Ishikawa (cell line): ENCODE measurements around the gene CELF2.

Source experiments
- CEBPB ChIP-seq: IDR thresholded peaks from 2 replicates; pipeline ENCODE4 v1.6.1; 2012
- CREB1 ChIP-seq: IDR thresholded peaks from 2 replicates; pipeline ENCODE4 v1.6.1; 2012; ENCODE audit warnings: low read depth
- EGR1 ChIP-seq: IDR thresholded peaks from 2 replicates; pipeline ENCODE4 v1.6.1; 2012
- EP300 ChIP-seq: IDR thresholded peaks from 2 replicates; pipeline ENCODE4 v1.6.1; 2012; ENCODE audit warnings: borderline replicate concordance
- FOXM1 ChIP-seq: IDR thresholded peaks from 2 replicates; pipeline ENCODE4 v1.6.1; 2012; ENCODE audit warnings: low read depth, borderline replicate concordance
- MAX ChIP-seq: IDR thresholded peaks from 2 replicates; pipeline ENCODE4 v1.6.1; 2012
- NFIC ChIP-seq: IDR thresholded peaks from 2 replicates; pipeline ENCODE4 v1.6.1; 2012
- RAD21 ChIP-seq: IDR thresholded peaks from 2 replicates; pipeline ENCODE4 v1.6.1; 2012; ENCODE audit warnings: low read depth
- REST ChIP-seq: IDR thresholded peaks from 2 replicates; pipeline ENCODE4 v1.6.1; 2012; ENCODE audit warnings: low read depth, mild to moderate bottlenecking
- TAF1 ChIP-seq: IDR thresholded peaks from 2 replicates; pipeline ENCODE4 v1.6.1; 2012; ENCODE audit warnings: low read depth, mild to moderate bottlenecking
- TCF12 ChIP-seq: IDR thresholded peaks from 2 replicates; pipeline ENCODE4 v1.6.1; 2012; ENCODE audit warnings: low read depth
- TEAD4 ChIP-seq: IDR thresholded peaks from 2 replicates; pipeline ENCODE4 v1.6.1; 2012
- USF1 ChIP-seq: IDR thresholded peaks from 2 replicates; pipeline ENCODE4 v1.6.1; 2012
- YY1 ChIP-seq: IDR thresholded peaks from 2 replicates; pipeline ENCODE4 v1.6.1; 2012; ENCODE audit warnings: low read depth
- ZBTB7A ChIP-seq: IDR thresholded peaks from 2 replicates; pipeline ENCODE4 v1.6.1; 2012; ENCODE audit warnings: low read depth

Gene CELF2

GRCh38 chr10:11204351-11204942, 186.8 kb downstream of the CELF2 start:
- TF ChIP-seq FOXM1, result no peak
- no peak for TF ChIP-seq ZBTB7A
- no peak for TF ChIP-seq USF1
- no peak for TF ChIP-seq TEAD4
- no peak for TF ChIP-seq CREB1
- TF ChIP-seq EGR1, result no peak
- TF ChIP-seq MAX, result no peak
- no peak for TF ChIP-seq TCF12
- no peak for TF ChIP-seq TAF1
- no peak for TF ChIP-seq YY1
- TF ChIP-seq NFIC, result no peak
- TF ChIP-seq CEBPB, result no peak
- no peak for TF ChIP-seq RAD21
- TF ChIP-seq EP300, result no peak
- TF ChIP-seq REST, result no peak

- TF ChIP-seq FOXM1 (no peak), CEBPB (no peak)
Observed at GRCh38 chr10:11205030-11205772, 187.5 kb downstream of the CELF2 start.

- no peak for TF ChIP-seq CREB1
- no peak for TF ChIP-seq YY1
- no peak for TF ChIP-seq RAD21
Observed at GRCh38 chr10:11206676-11207559, 189.2 kb downstream of the CELF2 start.

- TF ChIP-seq TCF12, result no peak
- no peak for TF ChIP-seq MAX
Observed at GRCh38 chr10:11207560-11207844, 189.8 kb downstream of the CELF2 start.

- no peak for TF ChIP-seq EP300
- TF ChIP-seq REST, result no peak
Observed at GRCh38 chr10:11208243-11208642, 190.6 kb downstream of the CELF2 start.

GRCh38 chr10:11208908-11209829, 191.5 kb downstream of the CELF2 start:
- TF ChIP-seq TCF12, result no peak
- no peak for TF ChIP-seq USF1
